ENCODE results near the gene TEAD4. TPM values are rescaled to one million over a fixed set of nuclear protein-coding genes. Genes with fewer than 3 reads are reported as not detected.

The TEAD4 gene
- total RNA-seq, 1 experiment from 2014 or later: 127 TPM

DNA sequence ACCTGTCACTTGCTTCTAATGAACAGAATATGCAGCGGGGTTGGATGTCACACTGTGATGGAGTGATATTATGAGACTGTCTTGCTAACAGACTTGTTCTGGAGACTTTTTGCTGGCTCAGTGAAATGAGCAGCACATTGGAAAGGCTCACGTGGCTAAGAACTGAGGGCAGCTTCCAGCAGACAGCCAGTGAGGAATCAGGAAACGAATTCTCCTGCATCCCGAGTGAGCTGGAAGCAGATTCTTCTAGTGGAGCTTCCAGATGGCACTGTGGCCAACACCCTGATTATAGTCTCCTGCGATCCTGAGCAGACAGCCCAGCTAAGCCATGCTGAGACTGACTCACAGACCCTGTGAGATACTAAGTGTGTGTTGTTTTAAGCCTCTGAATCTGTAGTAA lies 101.9 kb downstream of the TEAD4 start:
- H2BK5ac ChIP-seq (ENCODE audit: insufficient read length, low read length): no peak overlapping the region
- no peak overlapping the region for H2AFZ ChIP-seq (ENCODE audit: low read length)
- H3K9ac ChIP-seq (ENCODE audit: extremely low read depth, insufficient read length, low read length): no peak overlapping the region
- H4K91ac ChIP-seq (ENCODE audit: insufficient read length, low read depth, low read length): no peak overlapping the region
- H3T11ph ChIP-seq (ENCODE audit: low read length): no peak overlapping the region
- H3K4me2 ChIP-seq (ENCODE audit: insufficient read depth, insufficient read length, low read length): no peak overlapping the region
- no peak overlapping the region for H2AK5ac ChIP-seq (ENCODE audit: insufficient read length, low read length)
- Mint-ChIP-seq H3K9me3 (peaks cover 13 to 14% of the 10 kb centered on the region in 2 experiments), H3K4me3 (no peak overlapping the region), H3K4me1 (peaks cover 22 to 25% of the 10 kb centered on the region in 2 experiments), H3K36me3 (ENCODE audit: insufficient read depth in 1 of 3, low read depth in 3 of 3) (peaks cover 4 to 10% (median 6%) of the 10 kb centered on the region in 3 experiments; a peak in 6 of 7 replicates), H3K27me3 (ENCODE audit: low read depth) (peaks cover 5% of the 10 kb centered on the region; the same call in 1 of the 2 replicates), H3K27ac (no peak overlapping the region; a peak in 1 of 7 replicates)
- H3K79me1 ChIP-seq (ENCODE audit: insufficient read depth, low read depth, low read length, poor library complexity, severe bottlenecking): no peaks in the 10 kb centered on the region
- H3K23me2 ChIP-seq (ENCODE audit: insufficient read length, low read depth, low read length, poor library complexity, severe bottlenecking): no peaks in the 10 kb centered on the region
- no peak overlapping the region for H3K27ac ChIP-seq (ENCODE audit: insufficient read length, low read depth, low read length)
- no peak overlapping the region for H3K4ac ChIP-seq (ENCODE audit: low read depth, low read length)
- no peaks in the 10 kb centered on the region for H3K27me3 ChIP-seq (ENCODE audit: insufficient read depth, low read length)
- no peaks in the 10 kb centered on the region for H3K9me3 ChIP-seq (ENCODE audit: control insufficient read depth, low read depth, low read length)
- no peak overlapping the region for H4K5ac ChIP-seq (ENCODE audit: insufficient read length, low read depth, low read length)
- no CpG with 5 or more reads among the region's 5 CpGs for WGBS (ENCODE audit: extremely low coverage, insufficient read length, low lambda C conversion rate)
- no peak overlapping the region for H4K8ac ChIP-seq (replicated peaks; ENCODE audit: insufficient read length, low read depth, low read length)
- H2BK120ac ChIP-seq (ENCODE audit: low read depth, low read length, poor library complexity, severe bottlenecking): no peak overlapping the region
- H3K14ac ChIP-seq (ENCODE audit: insufficient read depth, low read length): no peak overlapping the region
- no peak overlapping the region for H3K56ac ChIP-seq (ENCODE audit: insufficient read length, low read depth, low read length)
- H2BK20ac ChIP-seq (ENCODE audit: low read depth, low read length, poor library complexity, severe bottlenecking): no peak overlapping the region
- H3K4me1 ChIP-seq (ENCODE audit: insufficient read depth, low read length): no peaks in the 10 kb centered on the region; the same call in 1 of the 2 replicates
- no peak overlapping the region for H2BK12ac ChIP-seq (ENCODE audit: insufficient read length, low read depth, low read length)
- TF ChIP-seq, protein P1, sequence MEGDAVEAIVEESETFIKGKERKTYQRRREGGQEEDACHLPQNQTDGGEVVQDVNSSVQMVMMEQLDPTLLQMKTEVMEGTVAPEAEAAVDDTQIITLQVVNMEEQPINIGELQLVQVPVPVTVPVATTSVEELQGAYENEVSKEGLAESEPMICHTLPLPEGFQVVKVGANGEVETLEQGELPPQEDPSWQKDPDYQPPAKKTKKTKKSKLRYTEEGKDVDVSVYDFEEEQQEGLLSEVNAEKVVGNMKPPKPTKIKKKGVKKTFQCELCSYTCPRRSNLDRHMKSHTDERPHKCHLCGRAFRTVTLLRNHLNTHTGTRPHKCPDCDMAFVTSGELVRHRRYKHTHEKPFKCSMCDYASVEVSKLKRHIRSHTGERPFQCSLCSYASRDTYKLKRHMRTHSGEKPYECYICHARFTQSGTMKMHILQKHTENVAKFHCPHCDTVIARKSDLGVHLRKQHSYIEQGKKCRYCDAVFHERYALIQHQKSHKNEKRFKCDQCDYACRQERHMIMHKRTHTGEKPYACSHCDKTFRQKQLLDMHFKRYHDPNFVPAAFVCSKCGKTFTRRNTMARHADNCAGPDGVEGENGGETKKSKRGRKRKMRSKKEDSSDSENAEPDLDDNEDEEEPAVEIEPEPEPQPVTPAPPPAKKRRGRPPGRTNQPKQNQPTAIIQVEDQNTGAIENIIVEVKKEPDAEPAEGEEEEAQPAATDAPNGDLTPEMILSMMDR (conservative IDR thresholded peaks at IDR 0.05): no peak
- no peaks in the 10 kb centered on the region for H4K20me1 ChIP-seq (ENCODE audit: control insufficient read depth, insufficient read depth, insufficient read length)
- DNase-seq: no peak
- no peak overlapping the region for H3K18ac ChIP-seq (ENCODE audit: insufficient read length, low read depth, low read length)
- no peak overlapping the region for H3K23ac ChIP-seq (ENCODE audit: insufficient read length, low read depth, low read length)
- no peak overlapping the region for H2BK15ac ChIP-seq (ENCODE audit: low read depth, low read length)
- no peaks in the 10 kb centered on the region for H3K79me2 ChIP-seq (ENCODE audit: insufficient read depth, low read length)
